PC-9 (cell line): Measurements from ENCODE around the gene ABHD16B. TPM values are rescaled to one million over a fixed set of nuclear protein-coding genes. Genes with fewer than 3 reads are reported as not detected.
A peak's percentile ranks its signal among the peaks of the same experiment; 100 is the strongest.

ENCODE experiments used
- BruUV-seq: library from RNA; stranded (reverse); fragments of 400-500 nt; replicated peaks from 2 replicates; lab custom pipeline; 2021; lab: Mats Ljungman, UMichigan
- CTCF ChIA-PET: fragments of 300-600 bp; sonication (Branson Sonifier 250); formaldehyde crosslinking; loops from one replicate; lab custom pipeline; 2022; ENCODE audit warnings: antibody characterized with exemption; lab: Charles Lee
- POLR2A ChIA-PET: fragments of 300-600 bp; sonication (Branson Sonifier 250); formaldehyde crosslinking; loops from one replicate; lab custom pipeline; 2022; ENCODE audit warnings: antibody characterized with exemption; ENCODE audit not compliant: unreplicated experiment; lab: Charles Lee
- DNase-seq, 2 experiments: peaks; one replicate each; pipeline versions ENCODE4 v3.0.0 to v3.0.0-alpha.2; 2015 to 2022; ENCODE audit warnings: mixed read lengths in 1 of 2
- H2AFZ ChIP-seq: fragments of 200-600 bp; sonication (generic); 2 replicates; pipeline ENCODE4 v1.8.1; 2017; ENCODE audit warnings: antibody characterized with exemption
- H3F3A ChIP-seq: fragments of 200-600 bp; sonication (generic); 2 replicates; pipeline ENCODE4 v1.8.1; 2017; ENCODE audit warnings: antibody characterized with exemption, mild to moderate bottlenecking, low read depth; ENCODE audit not compliant: insufficient read depth
- H3K27ac ChIP-seq: fragments of 200-600 bp; sonication (generic); 2 replicates; pipeline ENCODE4 v1.6.1; 2016; ENCODE audit warnings: mixed run types
- H3K27me3 ChIP-seq: fragments of 200-600 bp; sonication (generic); 2 replicates; pipeline ENCODE4 v1.6.1; 2016; ENCODE audit warnings: low read depth, mixed run types; ENCODE audit not compliant: insufficient read depth
- H3K36me3 ChIP-seq: fragments of 200-600 bp; sonication (generic); 2 replicates; pipeline ENCODE4 v1.6.1; 2016; ENCODE audit warnings: low read depth, mixed run types
- H3K4me1 ChIP-seq: fragments of 200-600 bp; sonication (generic); replicated peaks from 2 replicates; pipeline ENCODE4 v1.6.1; 2016; ENCODE audit warnings: mixed run types; ENCODE audit not compliant: insufficient read depth
- H3K4me2 ChIP-seq: fragments of 200-600 bp; sonication (generic); 2 replicates; pipeline ENCODE4 v1.6.1; 2017; ENCODE audit warnings: mixed run types
- H3K4me3 ChIP-seq: fragments of 200-600 bp; sonication (generic); 2 replicates; pipeline ENCODE4 v1.6.1; 2016; ENCODE audit warnings: mixed run types
- H3K79me2 ChIP-seq: fragments of 200-600 bp; sonication (generic); 2 replicates; pipeline ENCODE4 v1.6.1; 2017; ENCODE audit warnings: low read depth, mixed run types
- H3K9me2 ChIP-seq: fragments of 200-600 bp; sonication (generic); 2 replicates; pipeline ENCODE4 v1.8.1; 2017; ENCODE audit warnings: mild to moderate bottlenecking; ENCODE audit not compliant: insufficient read depth
- H3K9me3 ChIP-seq: fragments of 200-600 bp; sonication (generic); 2 replicates; pipeline ENCODE4 v1.8.1; 2016; ENCODE audit warnings: low read depth; ENCODE audit not compliant: insufficient read depth
- H4K20me1 ChIP-seq: fragments of 200-600 bp; sonication (generic); 2 replicates; pipeline ENCODE4 v1.8.1; 2017; ENCODE audit not compliant: insufficient read depth
- CTCF ChIP-seq: fragments of 200-600 bp; sonication (generic); conservative IDR thresholded peaks from 2 replicates; pipeline ENCODE4 v1.6.1; 2017; ENCODE audit warnings: mixed run types, antibody characterized with exemption, mild to moderate bottlenecking, moderate library complexity
- EZH2 ChIP-seq: fragments of 200-600 bp; sonication (generic); IDR thresholded peaks from 2 replicates; pipeline ENCODE4 v1.8.0; 2017; ENCODE audit warnings: antibody characterized with exemption, low read depth
- intact Hi-C: fragments of 100-400 bp; cut with micrococcal nuclease; formaldehyde crosslinking; loops from one replicate; pipeline ENCODE4 v1.10.0; 2022; ENCODE audit not compliant: unreplicated experiment
- total RNA-seq: library from RNA; stranded (reverse); gene quantifications from 2 replicates; pipeline ENCODE4 v1.2.3, GENCODE V29; 2021

Gene ABHD16B
- total RNA-seq, 1 experiment from 2014 or later = not detected

- no peaks in the 10 kb centered on the region for H3K79me2 ChIP-seq
- DNase-seq = peak; percentile 95 to 97
- CTCF ChIA-PET = interaction anchor here (0.7 kb wide), 1 partner anchor 41 kb away, joined by 4 read pairs; no protein-coding TSS in a partner anchor
These were observed 26.1 kb upstream of the ABHD16B start for GRCh38 chr20:63835021-63835858.

GRCh38 chr20:63836458-63837344 lies 24.6 kb upstream of the ABHD16B start:
- CTCF ChIA-PET = no interaction called here

More at GRCh38 chr20:63835021-63835858, 26.1 kb upstream of the ABHD16B start:
- Histone ChIP-seq H3K27ac (no peak overlapping the region), H3F3A (peaks cover 14% of the 10 kb centered on the region; the same call in 1 of the 2 replicates), H3K4me2 (peak overlapping the region; percentile 53), H3K9me3 (no peaks in the 10 kb centered on the region), H3K9me2 (no peaks in the 10 kb centered on the region), H4K20me1 (no peaks in the 10 kb centered on the region), H3K4me1 (peaks cover 8% of the 10 kb centered on the region), H3K4me3 (no peak overlapping the region), H3K27me3 (no peaks in the 10 kb centered on the region), H3K36me3 (no peaks in the 10 kb centered on the region), H2AFZ (peak overlapping the region; percentile 24; the same call in 1 of the 2 replicates)
- POLR2A ChIA-PET = interaction anchor here (0.6 to 0.7 kb wide), 3 partner anchors 12 to 145 kb away, joined by 3 to 36 read pairs (median 3); no protein-coding TSS in a partner anchor
- TF ChIP-seq CTCF (no peak), EZH2 (no peak)
- intact Hi-C loops = loop anchor here (1.0 kb wide), 1 partner anchor 30 kb away; the partner anchor contains the start of gene TPD52L2
- no TSS peak for BruUV-seq

More at GRCh38 chr20:63836458-63837344, 24.6 kb upstream of the ABHD16B start:
- Histone ChIP-seq H3K27me3 (no peaks in the 10 kb centered on the region), H3K79me2 (no peaks in the 10 kb centered on the region), H3K4me2 (no peak overlapping the region), H3K4me1 (peaks cover 8% of the 10 kb centered on the region), H3F3A (peaks cover 14% of the 10 kb centered on the region; the same call in 1 of the 2 replicates), H4K20me1 (no peaks in the 10 kb centered on the region), H3K27ac (no peak overlapping the region), H3K4me3 (no peak overlapping the region), H3K9me2 (no peaks in the 10 kb centered on the region), H3K9me3 (no peaks in the 10 kb centered on the region), H3K36me3 (no peaks in the 10 kb centered on the region), H2AFZ (no peak overlapping the region)
- intact Hi-C loops = no loop called here
- no TSS peak for BruUV-seq
- TF ChIP-seq CTCF (no peak), EZH2 (no peak)
- peak in 1 of 2 experiments; percentile 19 for DNase-seq
- POLR2A ChIA-PET = no interaction called here
